ENCODE data around the gene LTN1. TPM values are rescaled to one million over a fixed set of nuclear protein-coding genes. Genes with fewer than 3 reads are reported as not detected.

Gene LTN1
- total RNA-seq, 1 experiment from 2014 or later: 8.7 TPM

GRCh38 chr21:29002442-29003144 lies 9.9 kb upstream of the LTN1 start (continued):
- no peak for TF ChIP-seq ZNF274 (IDR thresholded peaks at IDR 0.05; ENCODE audit: low read depth, low read length)
- no peak for TF ChIP-seq FOSL1 (IDR thresholded peaks at IDR 0.05; ENCODE audit: low read depth)
- peak; percentile 27 for TF ChIP-seq YY1 (IDR thresholded peaks at IDR 0.05; ENCODE audit: extremely low read depth, insufficient replicate concordance, low read depth, low read length)
- TF ChIP-seq ZFX (IDR thresholded peaks at IDR 0.05): peak; percentile 92

GRCh38 chr21:28993293-28993629 lies 584 bp upstream of the LTN1 start:
- Histone ChIP-seq H3K27me3 (ENCODE audit: insufficient read depth, low read length) (no peaks in the 10 kb centered on the region), H3K9ac (ENCODE audit: low read length) (peak overlapping the region; percentile 84), H3K4me1 (ENCODE audit: control insufficient read depth in 1 of 2, insufficient read depth in 2 of 2, low read length in 2 of 2) (peaks cover 13 to 28% of the 10 kb centered on the region in 2 experiments; a peak in 3 of 4 replicates), H2AFZ (ENCODE audit: low read depth, low read length, poor library complexity, severe bottlenecking) (no peak overlapping the region), H3K4me3 (replicated peaks in 1 of 2; ENCODE audit: low read depth in 1 of 2, low read length in 2 of 2) (peak overlapping the region; percentile 71 to 98), H3K36me3 (ENCODE audit: control insufficient read depth in 1 of 2, insufficient read depth in 2 of 2, low read length in 2 of 2) (no peaks in the 10 kb centered on the region), H3K79me2 (ENCODE audit: insufficient read depth, low read length) (peaks cover 43% of the 10 kb centered on the region), H3K27ac (ENCODE audit: low read depth, low read length) (peak overlapping the region; percentile 65), H3K9me2 (ENCODE audit: insufficient read depth) (no peaks in the 10 kb centered on the region), H4K20me1 (ENCODE audit: insufficient read depth) (no peaks in the 10 kb centered on the region), H3K9me3 (ENCODE audit: control insufficient read depth in 1 of 2, insufficient read depth in 1 of 2, low read depth in 1 of 2, low read length in 2 of 2) (no peaks in the 10 kb centered on the region), H3K4me2 (ENCODE audit: low read length) (peak overlapping the region; percentile 86)
- ATAC-seq: no peak
- CTCF ChIA-PET: interaction anchor here (1.4 kb wide), 1 partner anchor 9 kb away, joined by 3 read pairs; no protein-coding TSS in a partner anchor
- no peak for DNase-seq (ENCODE audit: low read depth, low spot score)
- POLR2A ChIA-PET: interaction anchor here (0.7 to 1.8 kb wide), 4 partner anchors 9 to 31 kb away, joined by 3 to 30 read pairs (median 3); partner anchors contain the start of gene USP16
- TSS peak; percentile 99 for BruUV-seq (replicated peaks)
- intact Hi-C loops (cut with micrococcal nuclease): loop anchor here (2.0 kb wide), 1 partner anchor 32 kb away; the partner anchor contains the start of gene USP16
- RAD21 ChIA-PET (ENCODE audit: low non-redundant PET in 1 of 2, low total read pairs in 2 of 2, uncharacterized antibody in 2 of 2, unreplicated experiment in 2 of 2): no interaction called here
- TF ChIP-seq CEBPB (IDR thresholded peaks at IDR 0.05; ENCODE audit: low read depth): no peak
- no peak for TF ChIP-seq JUND (IDR thresholded peaks at IDR 0.05)
- no peak for TF ChIP-seq EZH2phosphoT487 (IDR thresholded peaks at IDR 0.05; ENCODE audit: borderline replicate concordance)
- no peak for TF ChIP-seq CTCF (IDR thresholded peaks at IDR 0.05 in 2 of 3, conservative IDR thresholded peaks at IDR 0.05 in 1 of 3; ENCODE audit: borderline replicate concordance in 1 of 3, insufficient read depth in 1 of 3, low read depth in 2 of 3, low read length in 2 of 3)
- TF ChIP-seq SIN3A (IDR thresholded peaks at IDR 0.05; ENCODE audit: low read depth): no peak
- no peak for TF ChIP-seq ZFX (IDR thresholded peaks at IDR 0.05)
- TF ChIP-seq REST (IDR thresholded peaks at IDR 0.05; ENCODE audit: low read depth): no peak
- TF ChIP-seq SP1 (IDR thresholded peaks at IDR 0.05; ENCODE audit: low read depth): no peak
- TF ChIP-seq YY1 (IDR thresholded peaks at IDR 0.05; ENCODE audit: extremely low read depth, insufficient replicate concordance, low read depth, low read length): no peak
- TF ChIP-seq ELF1 (IDR thresholded peaks at IDR 0.05; ENCODE audit: borderline replicate concordance, low read depth): no peak
- no peak for TF ChIP-seq ATF3 (IDR thresholded peaks at IDR 0.05)
- TF ChIP-seq EZH2 (IDR thresholded peaks at IDR 0.05): no peak
- no peak for TF ChIP-seq POLR2AphosphoS5 (IDR thresholded peaks at IDR 0.05; ENCODE audit: low read depth, low read length)
- no peak for TF ChIP-seq CBX3 (IDR thresholded peaks at IDR 0.05; ENCODE audit: low read depth)
- TF ChIP-seq ZBTB33 (IDR thresholded peaks at IDR 0.05; ENCODE audit: extremely low read depth, insufficient replicate concordance, low read length): no peak
- TF ChIP-seq ZNF274 (IDR thresholded peaks at IDR 0.05; ENCODE audit: low read depth, low read length): no peak

Measured in HCT116 (cell line).